Ascending aorta (tissue), 2 donors: ENCODE measurements around the gene PPP1R1B. TPM values are rescaled to one million over a fixed set of nuclear protein-coding genes. Genes with fewer than 3 reads are reported as not detected.

ENCODE experiments used
- DNase-seq, 2 donors: peaks; one replicate each; pipeline ENCODE4 v3.0.0-alpha.2; 2019; ENCODE audit warnings: low spot score in 2 of 2
- H3K27ac ChIP-seq, 2 donors: fragments of 200-600 bp; sonication (generic); one replicate each; pipeline ENCODE4 v1.5.1; 2016 to 2017; ENCODE audit warnings: mild to moderate bottlenecking in 1 of 2
- H3K27me3 ChIP-seq: fragments of 200-600 bp; sonication (generic); one replicate; pipeline ENCODE4 v1.5.1; 2017
- H3K36me3 ChIP-seq, 2 donors: fragments of 200-600 bp; sonication (generic); one replicate each; pipeline ENCODE4 v1.5.1; 2016
- H3K4me1 ChIP-seq, 2 donors: fragments of 200-600 bp; sonication (generic); one replicate each; pipeline ENCODE4 v1.5.1; 2016 to 2017; ENCODE audit warnings: mild to moderate bottlenecking in 1 of 2
- H3K4me3 ChIP-seq, 2 donors: fragments of 200-600 bp; sonication (generic); one replicate each; pipeline ENCODE4 v1.5.1; 2016 to 2017; ENCODE audit warnings: mild to moderate bottlenecking in 1 of 2
- H3K9me3 ChIP-seq, 2 donors: fragments of 200-600 bp; sonication (generic); one replicate each; pipeline ENCODE4 v1.5.1; 2016
- intact Hi-C: fragments of 100-400 bp; cut with DNase I; formaldehyde crosslinking; loops from one replicate; pipeline ENCODE4 v1.15.1; 2023
- total RNA-seq: library from RNA; depleted of rRNA; stranded (reverse); fragments of >200 nt; gene quantifications from one replicate; pipeline ENCODE4 v1.1.0, GENCODE V29; 2016
- TF ChIP-seq, protein P1 (sequence below), 3 experiments: fragments of 200-600 bp in 2 of 3; fragments of 450-650 bp in 1 of 3; sonication (generic) in 2 of 3; IDR thresholded peaks; one replicate each; pipeline ENCODE4 v1.5.1; 2016 to 2019; ENCODE audit warnings: antibody characterized with exemption in 3 of 3, mild to moderate bottlenecking in 1 of 3, moderate library complexity in 1 of 3

The PPP1R1B gene
- total RNA-seq, 1 donor from 2014 or later, result 2.4 TPM

GRCh38 chr17:39607057-39607850 is 19.5 kb upstream of the PPP1R1B start:
- no peaks in the 10 kb centered on the region for H3K9me3 ChIP-seq
- peak overlapping the region; percentile 37 to 54 for H3K4me3 ChIP-seq

DNA sequence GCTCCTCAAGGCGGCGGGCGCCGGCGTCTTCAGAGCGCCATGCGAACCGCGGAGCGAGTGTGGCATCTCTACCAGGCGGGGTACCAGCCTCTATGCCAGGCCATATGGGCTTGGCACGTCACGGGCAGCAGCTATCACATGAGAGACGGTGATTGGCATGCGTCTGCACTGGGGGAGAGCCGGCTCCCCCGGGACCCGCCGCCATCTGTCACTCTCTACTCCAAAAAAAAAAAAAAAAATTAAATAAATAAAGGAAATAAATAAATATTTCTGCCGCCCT is 19.0 kb upstream of the PPP1R1B start, which contains the start of gene NEUROD2:
Gene NEUROD2 (minus strand): TSS at position 70 of the 280 bp plus-strand sequence. CDS start 1,321 bp downstream, outside the sequence.
- intact Hi-C loops, result no loop called here
- DNase-seq, result no peak
- Histone ChIP-seq H3K4me1 (peaks cover 17 to 23% of the 10 kb centered on the region in 2 donors), H3K4me3 (peak within 1 kb of the TSS; percentile 37 to 54), H3K36me3 (no peaks in the 10 kb centered on the region), H3K9me3 (no peaks in the 10 kb centered on the region), H3K27me3 (peaks cover 47% of the 10 kb centered on the region), H3K27ac (no peak within 1 kb of the TSS)
- TF ChIP-seq, protein P1, sequence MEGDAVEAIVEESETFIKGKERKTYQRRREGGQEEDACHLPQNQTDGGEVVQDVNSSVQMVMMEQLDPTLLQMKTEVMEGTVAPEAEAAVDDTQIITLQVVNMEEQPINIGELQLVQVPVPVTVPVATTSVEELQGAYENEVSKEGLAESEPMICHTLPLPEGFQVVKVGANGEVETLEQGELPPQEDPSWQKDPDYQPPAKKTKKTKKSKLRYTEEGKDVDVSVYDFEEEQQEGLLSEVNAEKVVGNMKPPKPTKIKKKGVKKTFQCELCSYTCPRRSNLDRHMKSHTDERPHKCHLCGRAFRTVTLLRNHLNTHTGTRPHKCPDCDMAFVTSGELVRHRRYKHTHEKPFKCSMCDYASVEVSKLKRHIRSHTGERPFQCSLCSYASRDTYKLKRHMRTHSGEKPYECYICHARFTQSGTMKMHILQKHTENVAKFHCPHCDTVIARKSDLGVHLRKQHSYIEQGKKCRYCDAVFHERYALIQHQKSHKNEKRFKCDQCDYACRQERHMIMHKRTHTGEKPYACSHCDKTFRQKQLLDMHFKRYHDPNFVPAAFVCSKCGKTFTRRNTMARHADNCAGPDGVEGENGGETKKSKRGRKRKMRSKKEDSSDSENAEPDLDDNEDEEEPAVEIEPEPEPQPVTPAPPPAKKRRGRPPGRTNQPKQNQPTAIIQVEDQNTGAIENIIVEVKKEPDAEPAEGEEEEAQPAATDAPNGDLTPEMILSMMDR (IDR thresholded peaks at IDR 0.05), result no peak

More at GRCh38 chr17:39607057-39607850, 19.5 kb upstream of the PPP1R1B start:
- Histone ChIP-seq H3K27me3 (peaks cover 47% of the 10 kb centered on the region), H3K27ac (no peak overlapping the region), H3K36me3 (no peaks in the 10 kb centered on the region), H3K4me1 (peaks cover 17 to 23% of the 10 kb centered on the region in 2 donors)
- DNase-seq, result no peak
- TF ChIP-seq, protein P1 (IDR thresholded peaks at IDR 0.05), result no peak
- intact Hi-C loops, result no loop called here

- H3K4me1 ChIP-seq, result peaks cover 17 to 23% of the 10 kb centered on the region in 2 donors
- TF ChIP-seq, protein P1 (IDR thresholded peaks at IDR 0.05), result no peak
- H3K36me3 ChIP-seq, result no peaks in the 10 kb centered on the region
- DNase-seq, result no peak
- peaks cover 47% of the 10 kb centered on the region for H3K27me3 ChIP-seq
- intact Hi-C loops, result no loop called here
- no peak overlapping the region for H3K4me3 ChIP-seq
- no peaks in the 10 kb centered on the region for H3K9me3 ChIP-seq
- H3K27ac ChIP-seq, result no peak overlapping the region
These were observed 18.4 kb upstream of the PPP1R1B start for GRCh38 chr17:39608142-39608981.

DNA sequence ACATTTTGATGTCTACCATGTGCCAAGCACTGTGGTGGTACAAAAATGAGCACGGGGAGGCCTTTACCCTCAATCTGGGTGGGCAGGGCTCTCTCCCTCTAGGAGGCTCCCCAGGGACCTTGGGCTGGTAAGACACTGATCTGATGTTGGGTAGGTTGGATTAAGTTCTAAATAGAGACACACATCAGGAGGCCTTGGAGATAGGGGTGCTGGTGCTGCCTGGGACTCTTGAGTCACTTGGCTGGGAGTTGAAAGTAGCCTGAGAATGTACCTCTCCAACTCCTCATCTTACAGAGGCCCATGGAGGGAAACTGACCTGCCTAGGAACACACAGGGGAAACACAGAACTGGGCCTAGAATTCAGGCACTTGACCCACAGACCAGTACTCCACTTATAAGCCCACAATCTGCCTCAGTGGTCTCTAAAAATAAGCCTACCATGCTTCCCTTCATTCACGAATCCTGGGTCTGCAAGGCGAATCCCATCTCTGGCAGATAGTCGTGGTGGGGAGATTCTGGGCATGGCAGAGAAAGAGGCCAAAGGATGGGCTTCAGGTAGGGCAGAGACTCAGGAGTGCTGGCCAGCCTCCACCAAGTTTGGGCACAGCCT is 17.2 kb upstream of the PPP1R1B start:
- no peak overlapping the region for H3K4me3 ChIP-seq
- H3K36me3 ChIP-seq, result no peaks in the 10 kb centered on the region
- H3K27me3 ChIP-seq, result peaks cover 39% of the 10 kb centered on the region
- no peak for DNase-seq
- intact Hi-C loops, result no loop called here
- H3K9me3 ChIP-seq, result no peaks in the 10 kb centered on the region
- H3K4me1 ChIP-seq, result peaks cover 17 to 18% of the 10 kb centered on the region in 2 donors
- H3K27ac ChIP-seq, result no peak overlapping the region
- TF ChIP-seq, protein P1 (IDR thresholded peaks at IDR 0.05), result no peak

DNA sequence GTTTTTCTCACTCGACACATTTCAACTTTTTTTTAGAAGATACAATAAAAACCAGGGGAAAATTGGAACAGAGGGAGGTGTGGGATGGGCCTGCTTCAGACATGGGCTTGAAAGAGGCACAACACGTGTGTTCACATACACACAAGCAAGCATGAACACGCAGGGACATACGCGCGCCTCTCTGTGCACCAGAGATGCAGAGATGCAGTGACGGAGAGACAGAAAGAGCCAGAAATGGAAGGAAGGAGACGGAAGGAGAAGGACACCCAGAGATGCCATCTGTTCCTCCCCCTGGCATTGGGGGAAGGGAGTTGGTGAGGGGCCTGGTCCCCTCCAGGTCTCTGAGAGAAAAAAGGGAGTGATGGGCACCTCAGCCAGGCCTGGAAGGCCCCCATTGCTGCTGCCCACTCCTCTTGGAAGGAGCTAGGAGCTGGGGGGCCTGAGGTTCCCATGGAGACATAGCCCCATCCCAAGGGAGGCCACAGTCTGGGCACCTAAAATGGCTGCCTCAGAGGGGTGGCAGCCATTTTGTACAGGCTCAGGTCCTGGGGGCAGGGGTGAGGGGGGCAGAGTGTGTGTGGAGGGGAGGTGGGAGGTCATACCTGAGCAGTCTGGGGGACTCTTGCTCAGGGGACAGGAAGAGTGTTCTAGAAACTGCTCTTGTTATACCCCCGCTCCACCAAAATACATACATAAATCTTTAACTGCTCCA is 15.2 kb upstream of the PPP1R1B start:
- H3K4me1 ChIP-seq, result peaks cover 5 to 6% of the 10 kb centered on the region in 2 donors
- no peak overlapping the region for H3K4me3 ChIP-seq
- no peaks in the 10 kb centered on the region for H3K36me3 ChIP-seq
- peaks cover 23% of the 10 kb centered on the region for H3K27me3 ChIP-seq
- no peaks in the 10 kb centered on the region for H3K9me3 ChIP-seq
- no peak overlapping the region for H3K27ac ChIP-seq
- no peak for DNase-seq
- intact Hi-C loops, result no loop called here
- TF ChIP-seq, protein P1 (IDR thresholded peaks at IDR 0.05), result no peak
